OCI-LY3 (cell line): ENCODE measurements around the gene PGAM1.

ENCODE experiments used
- H2AFZ ChIP-seq: fragments of 200-600, 300-600 bp; shearing (Covaris generic); 2 replicates; pipeline ENCODE4 v1.6.0; 2014; ENCODE audit warnings: antibody characterized with exemption, low read depth, low read length
- H3K27ac ChIP-seq: fragments of 200-600, 300-600 bp; sonication (generic); 2 replicates; pipeline ENCODE4 v1.5.1; 2014; ENCODE audit warnings: mild to moderate bottlenecking, low read length, moderate library complexity, mixed read lengths
- H3K27me3 ChIP-seq: fragments of 200-600, 300-600 bp; sonication (generic); 2 replicates; pipeline ENCODE4 v1.6.1; 2014; ENCODE audit warnings: low read depth, low read length, mixed read lengths
- H3K36me3 ChIP-seq: fragments of 200-600, 300-600 bp; sonication (generic); replicated peaks from 2 replicates; pipeline ENCODE3; 2014; ENCODE audit warnings: low read depth, low read length, mixed read lengths
- H3K4me1 ChIP-seq: fragments of 300-600, 200-600 bp; sonication (generic); 2 replicates; pipeline ENCODE4 v1.6.1; 2014; ENCODE audit warnings: low read length, mixed read lengths
- H3K4me2 ChIP-seq: fragments of 200-600, 300-600 bp; sonication (generic); 2 replicates; pipeline ENCODE4 v1.6.1; 2014; ENCODE audit warnings: low read length, mixed read lengths
- H3K4me3 ChIP-seq: fragments of 300-600, 200-600 bp; sonication (generic); 2 replicates; pipeline ENCODE4 v1.5.1; 2014; ENCODE audit warnings: antibody characterized with exemption, mild to moderate bottlenecking, low read length, moderate library complexity
- H3K79me2 ChIP-seq: fragments of 300-600, 200-600 bp; shearing (Covaris generic); 2 replicates; pipeline ENCODE4 v1.6.1; 2014; ENCODE audit warnings: mild to moderate bottlenecking, low read length, mixed read lengths
- H3K9ac ChIP-seq: fragments of 300-600, 200-600 bp; shearing (Covaris generic); 2 replicates; pipeline ENCODE4 v1.6.0; 2014; ENCODE audit warnings: mild to moderate bottlenecking, low read length, moderate library complexity
- H3K9me3 ChIP-seq: fragments of 200-600, 300-600 bp; shearing (Covaris generic); 2 replicates; pipeline ENCODE4 v1.6.1; 2014; ENCODE audit warnings: low read length, mixed read lengths; ENCODE audit not compliant: insufficient read depth
- H4K20me1 ChIP-seq: fragments of 200-600, 300-600 bp; sonication (generic); 2 replicates; pipeline ENCODE4 v1.6.1; 2016; ENCODE audit warnings: low read length, mixed read lengths; ENCODE audit not compliant: insufficient read depth
- CTCF ChIP-seq: fragments of 200-600, 300-600 bp; sonication (generic); IDR thresholded peaks from 2 replicates; pipeline ENCODE4 v1.5.1; 2014; ENCODE audit warnings: antibody characterized with exemption, low read length, low read depth
- EZH2phosphoT487 ChIP-seq: fragments of 200-600 bp; shearing (Covaris generic); IDR thresholded peaks from 2 replicates; pipeline ENCODE4 v1.6.1; 2018; ENCODE audit warnings: antibody characterized with exemption, mixed run types, low read depth

PGAM1 gene

GRCh38 chr10:97445357-97445721, 19.3 kb downstream of the PGAM1 start:
- Histone ChIP-seq H3K27me3 (no peaks in the 10 kb centered on the region), H3K79me2 (peaks cover 44% of the 10 kb centered on the region), H3K4me3 (peak overlapping the region; percentile 97), H2AFZ (peak overlapping the region; percentile 64; the same call in 1 of the 2 replicates), H3K9ac (peak overlapping the region; percentile 69), H3K36me3 (peaks cover 2% of the 10 kb centered on the region), H3K9me3 (no peaks in the 10 kb centered on the region), H3K4me2 (peak overlapping the region; percentile 81), H3K27ac (peak overlapping the region; percentile 27), H4K20me1 (no peaks in the 10 kb centered on the region), H3K4me1 (peaks cover 19% of the 10 kb centered on the region)
- TF ChIP-seq CTCF (no peak), EZH2phosphoT487 (no peak)

- H3K4me3 ChIP-seq, result peak within 1 kb of the TSS; percentile 97
- peaks cover 19% of the 10 kb centered on the region for H3K4me1 ChIP-seq
- peak within 1 kb of the TSS; percentile 27 for H3K27ac ChIP-seq
- peak within 1 kb of the TSS; percentile 64; the same call in 1 of the 2 replicates for H2AFZ ChIP-seq
- peaks cover 2% of the 10 kb centered on the region for H3K36me3 ChIP-seq
- TF ChIP-seq EZH2phosphoT487 (no peak), CTCF (no peak)
- peaks cover 49% of the 10 kb centered on the region for H3K79me2 ChIP-seq
- no peaks in the 10 kb centered on the region for H3K9me3 ChIP-seq
- no peaks in the 10 kb centered on the region for H4K20me1 ChIP-seq
- H3K4me2 ChIP-seq, result peak within 1 kb of the TSS; percentile 81
- H3K27me3 ChIP-seq, result no peaks in the 10 kb centered on the region
- H3K9ac ChIP-seq, result peak within 1 kb of the TSS; percentile 74
Observed at GRCh38 chr10:97445722-97446639, 20.0 kb downstream of the PGAM1 start, which contains the start of the genes EXOSC1 and ZDHHC16. EXOSC1 (minus strand) TSS chr10:97446006; CDS start chr10:97445985, 21 bp downstream. ZDHHC16 (plus strand) TSS chr10:97446175; CDS start chr10:97451676, 5,501 bp downstream.

- Histone ChIP-seq H3K9me3 (no peaks in the 10 kb centered on the region), H4K20me1 (no peaks in the 10 kb centered on the region), H3K79me2 (peaks cover 30% of the 10 kb centered on the region), H3K9ac (no peak overlapping the region), H3K4me2 (no peak overlapping the region), H2AFZ (no peak overlapping the region), H3K36me3 (peaks cover 3% of the 10 kb centered on the region), H3K27ac (no peak overlapping the region), H3K27me3 (no peaks in the 10 kb centered on the region), H3K4me1 (peaks cover 8% of the 10 kb centered on the region), H3K4me3 (no peak overlapping the region)
- TF ChIP-seq CTCF (no peak), EZH2phosphoT487 (no peak)
Observed at GRCh38 chr10:97450828-97451227, 24.8 kb downstream of the PGAM1 start.

GRCh38 chr10:97451605-97452004, 25.6 kb downstream of the PGAM1 start:
- no peaks in the 10 kb centered on the region for H4K20me1 ChIP-seq
- H3K27ac ChIP-seq, result no peak overlapping the region
- H3K9ac ChIP-seq, result no peak overlapping the region
- peaks cover 7% of the 10 kb centered on the region for H3K36me3 ChIP-seq
- H3K4me1 ChIP-seq, result peaks cover 8% of the 10 kb centered on the region
- H3K27me3 ChIP-seq, result no peaks in the 10 kb centered on the region
- H3K9me3 ChIP-seq, result no peaks in the 10 kb centered on the region
- H3K4me3 ChIP-seq, result no peak overlapping the region
- H3K79me2 ChIP-seq, result peaks cover 24% of the 10 kb centered on the region
- TF ChIP-seq CTCF (no peak), EZH2phosphoT487 (no peak)
- H3K4me2 ChIP-seq, result no peak overlapping the region
- no peak overlapping the region for H2AFZ ChIP-seq
